Upper lobe of left lung (tissue), 4 donors: ENCODE measurements around the gene EEF1A2.

ENCODE experiments used
- EP300 ChIP-seq, 4 donors: sonication (generic); formaldehyde crosslinking; IDR thresholded peaks; one replicate each; pipeline ENCODE4 v1.5.1; 2017; ENCODE audit warnings: antibody characterized with exemption in 4 of 4, control low read depth in 2 of 4
- POLR2A ChIP-seq, 4 donors: fragments of 450-650 bp; IDR thresholded peaks; one replicate each; pipeline ENCODE4 v1.5.1; 2016 to 2017; ENCODE audit warnings: antibody characterized with exemption in 4 of 4, mild to moderate bottlenecking in 2 of 4
- TF ChIP-seq, protein P1 (sequence below), 6 experiments: fragments of 450-650 bp in 4 of 6; fragments of 200-600 bp in 2 of 6; sonication (generic) in 2 of 6; IDR thresholded peaks; one replicate each; pipeline ENCODE4 v1.5.1; 2016 to 2019; ENCODE audit warnings: antibody characterized with exemption in 6 of 6

GRCh38 chr20:63471002-63471716 lies 27.7 kb downstream of the EEF1A2 start:
- TF ChIP-seq, protein P1, sequence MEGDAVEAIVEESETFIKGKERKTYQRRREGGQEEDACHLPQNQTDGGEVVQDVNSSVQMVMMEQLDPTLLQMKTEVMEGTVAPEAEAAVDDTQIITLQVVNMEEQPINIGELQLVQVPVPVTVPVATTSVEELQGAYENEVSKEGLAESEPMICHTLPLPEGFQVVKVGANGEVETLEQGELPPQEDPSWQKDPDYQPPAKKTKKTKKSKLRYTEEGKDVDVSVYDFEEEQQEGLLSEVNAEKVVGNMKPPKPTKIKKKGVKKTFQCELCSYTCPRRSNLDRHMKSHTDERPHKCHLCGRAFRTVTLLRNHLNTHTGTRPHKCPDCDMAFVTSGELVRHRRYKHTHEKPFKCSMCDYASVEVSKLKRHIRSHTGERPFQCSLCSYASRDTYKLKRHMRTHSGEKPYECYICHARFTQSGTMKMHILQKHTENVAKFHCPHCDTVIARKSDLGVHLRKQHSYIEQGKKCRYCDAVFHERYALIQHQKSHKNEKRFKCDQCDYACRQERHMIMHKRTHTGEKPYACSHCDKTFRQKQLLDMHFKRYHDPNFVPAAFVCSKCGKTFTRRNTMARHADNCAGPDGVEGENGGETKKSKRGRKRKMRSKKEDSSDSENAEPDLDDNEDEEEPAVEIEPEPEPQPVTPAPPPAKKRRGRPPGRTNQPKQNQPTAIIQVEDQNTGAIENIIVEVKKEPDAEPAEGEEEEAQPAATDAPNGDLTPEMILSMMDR (IDR thresholded peaks at IDR 0.05), result no peak
- TF ChIP-seq POLR2A (IDR thresholded peaks at IDR 0.05) (no peak), EP300 (IDR thresholded peaks at IDR 0.05) (no peak)
